Kidney epithelial cell (primary cell): ENCODE data around the gene TOMM20. TPM values are rescaled to one million over a fixed set of nuclear protein-coding genes. Genes with fewer than 3 reads are reported as not detected.
"Not testable (repeated sequence)": the region's sequence is repeated elsewhere in the genome, so short reads cannot be mapped to it uniquely, and the experiment has no call there.

Experiments used
- DNase-seq: peaks from one replicate; pipeline ENCODE4 v3.0.0-alpha.2; 2010; ENCODE audit warnings: low read depth
- H3K27me3 ChIP-seq: 2 replicates; pipeline ENCODE4 v1.6.0; 2011; ENCODE audit warnings: low read length; ENCODE audit not compliant: control insufficient read depth, insufficient read depth
- H3K36me3 ChIP-seq: 2 replicates; pipeline ENCODE4 v1.5.1; 2011; ENCODE audit warnings: low read length; ENCODE audit not compliant: control insufficient read depth, insufficient read depth
- H3K4me3 ChIP-seq: 2 replicates; pipeline ENCODE4 v1.5.1; 2011; ENCODE audit warnings: low read depth, mild to moderate bottlenecking, control low read depth, low read length
- CTCF ChIP-seq: IDR thresholded peaks from 2 replicates; pipeline ENCODE4 v1.5.1; 2011; ENCODE audit warnings: mild to moderate bottlenecking, moderate library complexity, low read length, control low read depth, inconsistent platforms; ENCODE audit not compliant: insufficient read depth, poor library complexity, severe bottlenecking
- total RNA-seq: library from RNA; depleted of rRNA; stranded (reverse); fragments of >200 nt; gene quantifications from 2 replicates; pipeline ENCODE4 v1.2.3, GENCODE V29; 2015

TOMM20 gene
- total RNA-seq, 1 donor from 2014 or later: 139 TPM

- H3K27me3 ChIP-seq: no peaks in the 10 kb centered on the region
- peak; percentile 77 for DNase-seq
- peaks cover 2% of the 10 kb centered on the region for H3K36me3 ChIP-seq
- peak within 1 kb of the TSS; percentile 88 for H3K4me3 ChIP-seq
- TF ChIP-seq CTCF: no peak
These were observed 32.5 kb upstream of the TOMM20 start, which contains the start of gene RBM34 for GRCh38 chr1:235160957-235161684. TSS of gene RBM34 (minus strand) at chr1:235161250. CDS start at chr1:235161226, 24 bp downstream.

DNA sequence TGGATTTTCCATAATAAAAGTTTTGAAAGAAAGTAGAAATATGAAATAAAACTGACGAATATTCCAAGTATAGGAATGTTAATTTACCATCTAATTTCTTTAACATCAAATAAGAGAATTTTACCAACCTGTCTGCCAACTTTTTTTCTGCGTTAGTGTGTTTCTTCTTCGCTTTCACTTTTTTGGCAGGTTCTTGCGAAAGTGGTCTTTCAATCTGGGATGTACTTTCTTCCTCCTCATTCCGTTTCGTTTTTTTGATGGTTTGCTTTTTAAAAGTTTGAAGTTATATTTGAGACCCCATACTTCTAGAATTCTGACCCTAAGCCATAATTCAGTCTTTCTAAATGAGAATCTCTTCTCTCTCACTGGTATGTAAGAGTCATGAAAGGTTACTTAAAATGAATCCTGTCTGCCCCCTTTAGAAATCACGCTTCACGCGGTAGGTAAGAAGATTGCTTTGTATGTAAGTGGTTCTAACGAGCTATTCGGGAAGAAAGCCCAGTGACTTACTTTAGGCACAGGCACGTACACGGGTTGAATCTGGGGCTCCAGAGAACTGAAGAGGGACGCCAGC is 31.8 kb upstream of the TOMM20 start:
- Histone ChIP-seq H3K36me3 (peaks cover 2% of the 10 kb centered on the region), H3K4me3 (peak overlapping the region; percentile 88), H3K27me3 (no peaks in the 10 kb centered on the region)
- TF ChIP-seq CTCF: no peak
- peak; percentile 47 for DNase-seq

DNA sequence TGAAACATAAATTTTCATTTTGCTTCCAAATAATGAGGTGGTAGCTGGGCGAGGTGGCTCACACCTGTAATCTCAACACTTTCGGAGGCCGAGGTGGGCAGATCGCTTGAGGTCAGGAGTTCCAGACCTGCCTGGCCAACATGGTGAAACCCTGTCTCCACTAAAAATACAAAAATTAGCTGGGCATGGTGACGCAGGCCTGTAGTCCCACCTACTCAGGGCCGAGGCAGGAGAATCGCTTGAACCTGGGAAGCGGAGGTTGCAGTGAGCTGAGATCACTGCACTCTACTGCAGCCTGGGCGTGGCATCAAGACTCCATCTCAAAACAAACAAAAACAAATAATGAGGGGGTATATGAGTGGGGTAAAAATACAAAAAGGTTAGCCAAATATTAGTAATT is 31.3 kb upstream of the TOMM20 start:
- not testable (repeated sequence) for DNase-seq, H3K36me3 ChIP-seq, H3K27me3 ChIP-seq
- H3K4me3 ChIP-seq: peak overlapping the region; percentile 88

- not testable (repeated sequence) for H3K27me3 ChIP-seq, H3K36me3 ChIP-seq, H3K4me3 ChIP-seq, DNase-seq
These were observed 30.6 kb upstream of the TOMM20 start for GRCh38 chr1:235159284-235159683.

- Histone ChIP-seq H3K4me3 (no peak overlapping the region), H3K27me3 (no peaks in the 10 kb centered on the region), H3K36me3 (peaks cover 2% of the 10 kb centered on the region)
- no peak for DNase-seq
- no peak for TF ChIP-seq CTCF
These were observed 30.0 kb upstream of the TOMM20 start for GRCh38 chr1:235158680-235159079.

DNA sequence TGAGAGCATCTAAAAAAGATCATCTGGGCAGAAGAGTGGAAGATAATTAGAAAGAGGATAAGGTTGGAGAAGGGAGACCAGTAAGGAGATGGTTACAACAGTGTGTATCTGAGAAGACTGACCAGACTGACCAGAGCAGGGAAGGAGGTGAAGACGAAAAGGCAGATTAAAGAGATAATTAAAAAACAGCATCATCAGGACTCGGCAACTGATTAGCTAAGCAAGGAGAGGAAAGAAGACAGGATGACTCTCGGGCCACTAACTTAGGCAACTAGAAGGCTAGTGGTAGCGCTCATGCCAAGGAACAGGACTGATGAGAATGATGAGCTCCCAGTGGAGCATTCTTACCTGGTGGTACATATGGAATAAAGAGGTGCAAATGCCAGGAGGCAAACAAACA is 28.5 kb upstream of the TOMM20 start:
- Histone ChIP-seq H3K4me3 (no peak overlapping the region), H3K36me3 (peaks cover 2% of the 10 kb centered on the region), H3K27me3 (no peaks in the 10 kb centered on the region)
- DNase-seq: no peak
- no peak for TF ChIP-seq CTCF

DNA sequence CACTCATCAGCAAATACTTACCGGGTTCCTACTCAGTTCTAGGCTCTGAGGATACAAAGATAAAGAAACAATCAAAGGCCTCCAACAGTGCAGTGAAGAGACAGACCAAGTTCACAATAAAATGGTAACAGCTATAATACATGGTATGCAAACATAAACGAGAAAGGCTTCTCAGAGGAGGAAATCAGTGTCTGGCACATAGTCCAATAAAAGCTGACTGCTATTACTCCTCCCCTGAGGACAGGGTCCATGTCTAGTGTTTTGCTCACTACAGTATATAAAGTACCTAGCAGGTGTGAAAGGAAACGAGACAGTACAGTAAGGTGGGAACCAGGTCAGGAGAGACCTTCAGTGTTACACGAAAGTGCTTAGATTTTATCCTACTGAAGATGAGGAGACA is 28.1 kb upstream of the TOMM20 start:
- Histone ChIP-seq H3K36me3 (peaks cover 2% of the 10 kb centered on the region), H3K4me3 (no peak overlapping the region), H3K27me3 (no peaks in the 10 kb centered on the region)
- DNase-seq: no peak
- TF ChIP-seq CTCF: no peak
